ENCODE results near the gene PTPN18. TPM values are rescaled to one million over a fixed set of nuclear protein-coding genes. Genes with fewer than 3 reads are reported as not detected.

Gene PTPN18
- total and polyA plus RNA-seq, 2 of the 4 experiments (the other 2 are of a cell fraction), result 9.7 to 15.5 TPM

- in situ Hi-C loops (cut with MboI; ENCODE audit: low sequenced_read_pairs) (no loop called here), intact Hi-C loops (cut with micrococcal nuclease) (no loop called here), dilution Hi-C loops (cut with HindIII; ENCODE audit: low sequenced_read_pairs, unreplicated experiment) (no loop called here)
- Histone ChIP-seq H3K9me3 (ENCODE audit: control insufficient read depth, insufficient read depth, low read length) (no peaks in the 10 kb centered on the region), H2BK15ac (ENCODE audit: low read depth, low read length) (no peak overlapping the region), H4K20me1 (ENCODE audit: insufficient read depth, low read length) (peaks cover 4% of the 10 kb centered on the region; the same call in 1 of the 2 replicates), H4K91ac (ENCODE audit: insufficient read depth, low read depth, low read length) (no peak overlapping the region), H3K23ac (ENCODE audit: low read depth, low read length) (no peak overlapping the region), H2AK9ac (replicated peaks; ENCODE audit: low read depth, low read length, poor library complexity) (no peak overlapping the region), H2AK5ac (ENCODE audit: low read depth, low read length) (no peak overlapping the region), H3K18ac (ENCODE audit: low read depth, low read length) (no peak overlapping the region), H2BK120ac (ENCODE audit: low read depth, low read length) (no peak overlapping the region), H3K27ac (ENCODE audit: insufficient read depth, low read length) (no peak overlapping the region), H2AFZ (replicated peaks; ENCODE audit: low read length, poor library complexity) (no peak overlapping the region), H3K4me1 (ENCODE audit: control insufficient read depth, insufficient read depth, low read length) (peaks cover 2% of the 10 kb centered on the region; the same call in 1 of the 2 replicates), H3K36me3 (ENCODE audit: control insufficient read depth, insufficient read depth, low read length) (peaks cover 34% of the 10 kb centered on the region), H3K4me3 (ENCODE audit: insufficient read depth, low read depth, low read length) (no peak overlapping the region), H3K9me1 (ENCODE audit: insufficient read depth, low read length) (no peaks in the 10 kb centered on the region), H3K56ac (ENCODE audit: extremely low read depth, insufficient read depth, low read length) (no peak overlapping the region), H3K79me1 (ENCODE audit: low read depth in 1 of 2, low read length in 2 of 2) (peaks cover 16 to 23% of the 10 kb centered on the region in 2 experiments; a peak in 2 of 4 replicates), H3K4ac (ENCODE audit: low read depth, low read length) (no peak overlapping the region), H2BK20ac (ENCODE audit: low read depth, low read length) (no peak overlapping the region), H4K5ac (ENCODE audit: low read depth, low read length) (no peak overlapping the region), H3K14ac (replicated peaks; ENCODE audit: low read depth, low read length) (no peak overlapping the region), H3K4me2 (ENCODE audit: low read depth, low read length) (no peak overlapping the region), H2BK5ac (ENCODE audit: low read depth, low read length, poor library complexity, severe bottlenecking) (no peak overlapping the region), H3K27me3 (ENCODE audit: control insufficient read depth, insufficient read depth, low read length) (no peaks in the 10 kb centered on the region), H3K9ac (ENCODE audit: low read depth, low read length) (no peak overlapping the region), H4K8ac (ENCODE audit: low read depth in 2 of 2, low read length in 2 of 2) (no peak overlapping the region)
- ChIA-PET POLR2A (ENCODE audit: unreplicated experiment) (no interaction called here), CTCF (no interaction called here)
- ATAC-seq (ENCODE audit: low read depth) (no peak), DNase-seq (no peak)
- BruUV-seq (replicated peaks), result no TSS peak
- TF ChIP-seq MAZ (IDR thresholded peaks at IDR 0.05; ENCODE audit: borderline replicate concordance, low read depth, low read length), result no peak
- no peak for TF ChIP-seq MAFK (IDR thresholded peaks at IDR 0.05; ENCODE audit: low read depth, low read length)
- TF ChIP-seq RAD21 (IDR thresholded peaks at IDR 0.05; ENCODE audit: low read length), result no peak
- TF ChIP-seq NFE2L2 (IDR thresholded peaks at IDR 0.05; ENCODE audit: low read depth, low read length), result no peak
- TF ChIP-seq CTCF (conservative IDR thresholded peaks at IDR 0.05; ENCODE audit: low read depth, low read length), result no peak
- TF ChIP-seq RFX5 (IDR thresholded peaks at IDR 0.05; ENCODE audit: low read depth, low read length), result no peak
- no peak for TF ChIP-seq BHLHE40 (IDR thresholded peaks at IDR 0.05; ENCODE audit: low read depth, low read length)
- no peak for TF ChIP-seq FOS (IDR thresholded peaks at IDR 0.05; ENCODE audit: low read depth, low read length)
- WGBS, 2 experiments (ENCODE audit: extremely low coverage in 2 of 2, insufficient read length in 1 of 2), result 100% methylated on average over 1 of the region's 4 CpGs; no CpG with 5 or more reads in 1 of the 2 experiments
These were observed 9.2 kb upstream of the PTPN18 start for GRCh38 chr2:130346741-130347066.

Measured in IMR-90 (cell line).